Brain pericyte (primary cell): ENCODE measurements around the gene PITPNC1.
"Not testable (repeated sequence)": the region's sequence is repeated elsewhere in the genome, so short reads cannot be mapped to it uniquely, and the experiment has no call there.

Source experiments
- DNase-seq: peaks from one replicate; pipeline ENCODE4 v3.0.0-alpha.2; 2012; ENCODE audit warnings: low read depth, low spot score

The PITPNC1 gene

DNA sequence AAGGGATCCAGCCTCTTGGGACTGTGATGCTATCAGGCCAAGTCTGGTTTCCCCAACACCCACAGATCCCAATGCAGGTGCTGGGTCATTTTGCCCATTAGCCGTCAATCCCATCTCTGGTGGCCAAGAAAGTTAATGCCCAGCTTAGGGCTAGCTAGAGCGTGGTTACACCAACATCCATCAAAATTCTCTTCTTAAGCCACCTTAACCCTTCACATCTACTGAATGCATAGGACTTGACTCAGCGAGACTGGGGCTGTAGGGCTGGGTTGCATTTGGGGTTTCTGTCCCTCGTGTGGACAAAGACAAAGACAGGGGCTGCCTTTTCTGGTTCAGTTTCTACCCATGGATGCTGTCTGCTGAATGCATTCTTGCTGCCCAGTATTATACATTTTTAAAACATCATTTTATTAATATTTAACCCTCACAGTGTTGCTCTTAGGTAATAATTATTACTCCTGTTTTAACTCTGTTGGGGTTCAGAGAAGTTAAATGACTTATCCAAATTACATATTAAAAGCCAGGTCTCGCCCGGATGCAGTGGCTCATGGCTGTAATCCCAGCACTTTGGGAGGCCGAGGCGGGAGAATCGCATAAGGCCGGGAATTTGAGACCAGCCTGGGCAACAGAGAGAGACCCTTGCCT lies 199.5 kb downstream of the PITPNC1 start:
- no peak for DNase-seq

DNA sequence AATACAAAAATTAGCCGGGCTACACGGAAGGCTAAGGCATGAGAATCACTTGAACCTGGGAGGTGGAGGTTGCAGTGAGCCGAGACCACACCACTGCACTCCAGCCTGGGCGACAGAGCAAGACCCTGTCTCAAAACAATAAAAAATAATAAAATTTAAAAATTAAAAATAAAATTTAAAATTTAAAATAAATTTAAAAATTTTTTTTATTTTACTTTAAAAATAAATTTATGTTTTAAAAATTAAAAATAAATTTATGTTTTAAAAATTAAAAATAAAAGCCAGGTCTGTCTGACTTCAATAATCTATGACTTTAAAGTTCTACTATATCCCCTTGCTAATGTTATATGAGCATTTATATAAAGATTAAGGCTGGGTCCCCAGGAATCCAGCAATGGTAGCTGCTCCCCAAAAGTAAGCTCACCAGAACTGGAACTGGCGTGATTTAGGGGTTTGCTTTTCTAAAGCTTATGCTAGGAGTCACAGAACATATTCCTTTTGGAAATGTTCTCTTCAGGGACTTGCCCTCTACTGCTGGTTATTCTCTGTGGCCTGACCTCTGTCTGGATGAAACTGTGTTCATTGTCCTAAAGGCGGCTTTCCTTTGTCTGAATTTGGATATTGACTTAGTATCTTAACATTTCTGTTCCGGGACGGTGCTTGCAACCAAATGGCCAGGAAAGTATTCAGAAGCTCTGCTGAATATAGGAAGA lies 200.5 kb downstream of the PITPNC1 start:
- DNase-seq: no peak

GRCh38 chr17:67578142-67578457 lies 201.0 kb downstream of the PITPNC1 start:
- DNase-seq: no peak

DNA sequence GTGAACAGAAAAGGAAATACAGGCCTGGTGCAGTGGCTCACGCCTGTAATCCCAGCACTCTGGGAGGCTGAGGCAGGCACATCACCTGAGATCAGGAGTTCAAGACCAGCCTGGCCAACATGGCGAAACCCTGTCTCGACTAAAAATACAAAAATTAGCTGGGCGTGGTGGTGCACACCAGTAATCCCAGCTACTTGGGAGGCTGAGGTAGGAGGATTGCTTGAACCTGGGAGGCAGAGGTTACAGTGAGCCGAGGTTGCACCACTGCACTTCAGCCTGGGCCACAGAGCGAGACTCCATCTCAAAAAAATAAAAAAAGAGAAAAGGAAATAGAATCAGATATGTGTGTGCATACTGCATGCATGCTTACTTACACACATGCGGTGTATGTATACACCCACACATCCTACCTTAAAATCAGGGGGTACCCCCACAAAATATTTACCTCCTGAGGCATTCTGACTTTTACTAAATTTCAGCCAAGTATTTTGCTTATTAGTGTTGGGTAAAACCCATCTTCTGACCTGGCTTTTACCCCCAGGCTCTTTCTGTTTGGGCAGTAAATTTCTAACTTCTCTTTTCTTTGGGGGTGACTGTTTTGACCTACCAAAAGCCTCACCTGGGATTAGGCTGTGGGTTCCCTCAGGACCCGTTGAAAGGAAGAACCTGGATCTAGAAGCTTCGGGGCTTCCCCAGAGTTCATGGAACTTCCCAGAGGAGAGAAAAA lies 201.8 kb downstream of the PITPNC1 start:
- not testable (repeated sequence) for DNase-seq

DNA sequence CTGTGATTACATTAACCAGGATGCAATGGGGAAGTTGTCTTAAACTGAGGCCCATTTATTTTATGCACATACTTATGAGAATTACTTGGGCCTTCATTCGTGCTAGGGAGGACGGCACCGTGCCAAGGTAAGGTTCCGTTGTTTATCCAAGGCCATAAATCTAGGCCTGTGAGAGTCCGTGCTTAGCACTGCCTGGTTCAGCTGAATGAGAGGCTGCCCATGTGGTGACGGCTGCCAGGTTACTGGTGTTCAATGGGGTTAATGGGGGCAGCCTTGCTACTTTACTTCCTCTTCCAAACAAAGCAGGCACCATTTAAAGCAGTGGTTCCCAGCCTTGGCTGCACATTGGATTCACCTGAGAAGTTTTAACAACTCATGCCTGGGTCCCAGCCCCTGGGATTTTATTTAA lies 205.6 kb downstream of the PITPNC1 start:
- no peak for DNase-seq

DNA sequence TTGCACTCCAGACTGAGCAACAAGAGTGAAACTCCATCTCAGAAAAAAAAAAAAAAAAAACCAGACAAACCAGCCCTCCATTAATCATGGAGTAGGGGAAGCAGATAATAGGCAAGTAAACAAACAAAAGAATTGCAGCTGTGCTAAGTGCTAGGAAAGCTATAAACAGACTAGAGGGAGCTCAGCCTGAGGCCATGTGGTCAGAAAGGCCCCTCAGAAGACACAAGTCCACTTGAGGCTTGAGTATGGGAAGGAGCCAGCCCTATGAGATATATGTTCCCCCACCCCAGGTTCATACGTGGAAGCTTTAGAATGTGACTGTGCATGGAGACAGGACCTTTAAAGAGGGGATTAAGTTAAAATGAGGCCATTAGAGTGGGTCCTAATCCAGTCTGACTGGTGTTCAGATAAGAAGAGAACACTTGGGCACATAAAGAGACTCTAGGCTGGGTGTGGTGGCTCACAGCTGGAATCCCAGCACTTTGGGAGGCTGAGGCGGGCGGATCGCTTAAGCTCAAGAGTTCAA lies 208.1 kb downstream of the PITPNC1 start:
- DNase-seq: no peak

GRCh38 chr17:67588326-67588725 lies 211.2 kb downstream of the PITPNC1 start:
- no peak for DNase-seq

DNA sequence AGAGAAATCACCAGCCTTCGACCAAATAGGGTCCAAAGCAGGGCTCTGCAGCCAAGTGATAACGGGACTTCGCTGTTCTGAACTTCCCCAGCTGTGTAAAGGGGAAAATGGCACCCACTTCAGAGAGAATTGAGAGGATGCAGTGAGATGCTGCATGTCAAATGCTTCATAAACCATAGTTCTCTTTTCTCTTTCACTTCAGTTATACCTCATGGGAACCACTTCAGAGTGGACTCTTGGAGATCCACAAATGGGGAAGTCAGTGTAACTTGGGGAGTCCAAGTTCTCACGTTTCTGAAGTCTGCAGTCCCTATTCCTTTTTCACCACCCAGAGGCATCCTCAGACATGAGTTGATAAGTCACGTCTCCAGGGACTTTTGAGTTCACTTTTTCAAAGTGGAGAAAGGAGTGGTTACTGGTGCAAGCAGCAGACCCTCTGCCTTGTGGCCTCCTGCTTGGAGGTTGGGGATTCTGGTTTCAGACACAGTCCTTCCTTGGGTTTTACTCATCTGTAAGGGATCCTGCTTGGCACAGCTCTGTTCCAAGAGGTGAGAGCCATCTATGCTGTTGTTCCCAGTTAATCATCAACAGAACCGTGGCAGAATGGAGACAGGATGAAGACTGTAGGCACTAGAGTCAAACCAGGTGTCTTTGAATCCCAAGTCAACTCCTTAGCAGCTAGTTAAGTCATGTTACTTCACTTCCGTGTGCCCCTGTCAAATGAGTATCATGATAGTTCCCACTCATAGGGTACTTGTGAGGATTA lies 217.2 kb downstream of the PITPNC1 start:
- no peak for DNase-seq

GRCh38 chr17:67600408-67600807 lies 223.3 kb downstream of the PITPNC1 start:
- DNase-seq: no peak

DNA sequence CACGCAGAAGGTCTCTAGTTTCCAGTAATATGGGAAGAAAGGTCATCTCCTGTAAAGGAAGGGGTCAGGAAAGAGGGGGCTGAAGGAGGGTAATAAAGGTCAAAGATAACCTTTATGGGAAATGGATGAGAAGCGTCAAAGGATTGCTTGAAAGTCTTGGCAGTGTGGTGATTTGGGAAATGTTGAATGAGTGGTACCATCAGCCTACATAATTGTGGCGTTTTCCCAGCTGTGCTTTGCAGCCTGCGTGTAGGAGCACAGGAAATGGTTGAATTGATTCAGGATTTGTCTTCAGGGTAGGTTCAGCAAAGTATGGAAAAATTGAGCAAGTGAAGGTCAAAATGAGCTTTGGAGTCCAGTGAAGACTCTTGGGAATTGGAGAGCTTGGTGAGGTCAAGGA lies 224.8 kb downstream of the PITPNC1 start:
- DNase-seq: no peak

DNA sequence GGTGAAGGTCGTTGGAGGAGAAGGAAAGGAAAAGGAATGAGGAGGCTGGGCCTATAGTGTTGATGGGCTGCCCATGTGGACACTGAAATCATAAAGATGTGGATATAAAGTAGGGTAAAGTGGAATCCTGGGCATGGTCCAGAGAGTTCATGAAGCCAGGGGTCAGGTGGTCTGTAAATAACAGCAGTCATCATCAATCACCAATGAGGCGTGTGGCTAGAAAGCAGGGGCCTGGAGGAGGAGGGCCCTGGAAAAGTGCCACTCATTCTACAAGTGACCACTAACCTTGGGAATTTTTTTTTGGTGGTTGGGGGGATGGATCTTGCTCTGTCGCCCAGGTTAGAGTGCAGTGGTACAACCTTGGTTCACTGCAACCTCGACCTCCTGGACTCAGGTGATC lies 225.4 kb downstream of the PITPNC1 start:
- DNase-seq: no peak

GRCh38 chr17:67602974-67603373 lies 225.9 kb downstream of the PITPNC1 start:
- no peak for DNase-seq

DNA sequence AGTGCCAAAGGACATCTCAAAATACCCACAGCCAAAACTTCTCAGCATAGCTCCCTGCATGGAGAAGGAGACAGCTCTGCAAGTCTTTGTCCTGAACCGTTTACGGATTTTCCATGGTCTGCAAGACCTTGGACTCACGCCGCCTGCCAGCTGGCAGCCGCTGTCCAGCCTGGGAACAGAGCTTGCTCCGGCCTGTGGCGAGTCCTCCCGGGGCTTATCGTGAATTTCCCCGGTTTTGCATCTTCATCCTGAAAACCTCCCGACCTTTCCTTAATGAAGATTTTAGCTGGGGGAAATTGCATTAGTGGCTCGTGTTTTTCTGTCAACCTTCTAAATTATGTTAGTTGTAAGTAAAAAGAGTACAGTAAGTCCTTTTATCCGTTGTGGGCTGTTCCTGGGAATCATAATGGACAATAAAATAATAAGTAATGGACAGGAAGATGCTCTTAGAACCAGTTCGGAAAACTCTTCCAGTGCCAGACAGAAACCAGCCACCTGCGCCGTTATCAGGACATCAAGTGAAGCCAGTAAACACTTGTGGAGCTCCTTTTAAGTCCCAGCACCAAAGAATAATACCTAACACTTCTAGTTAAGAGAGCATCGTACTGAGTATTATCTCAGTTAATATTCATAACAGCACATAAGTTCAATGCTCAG lies 228.3 kb downstream of the PITPNC1 start:
- DNase-seq: no peak

DNA sequence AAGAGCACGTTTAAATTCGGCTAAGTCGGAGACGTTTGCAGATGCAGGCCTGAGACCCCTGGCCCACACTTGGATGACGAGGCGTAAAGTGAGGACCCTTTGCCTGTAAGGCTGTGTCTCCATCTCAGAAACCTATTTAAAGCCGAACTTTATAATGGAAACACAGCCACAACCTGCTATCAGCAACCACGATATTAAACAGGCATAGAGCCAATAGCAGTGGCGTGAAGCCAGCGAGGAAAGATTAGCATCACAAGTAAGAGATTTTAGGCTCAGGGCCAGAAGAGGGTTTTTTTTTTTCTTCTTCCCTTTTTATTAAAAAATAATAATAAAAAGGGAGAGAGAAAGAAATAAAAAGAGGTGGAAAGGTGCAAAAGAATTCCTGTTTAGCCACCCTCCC lies 229.4 kb downstream of the PITPNC1 start:
- DNase-seq: no peak

GRCh38 chr17:67606896-67607604 lies 230.0 kb downstream of the PITPNC1 start:
- no peak for DNase-seq

DNA sequence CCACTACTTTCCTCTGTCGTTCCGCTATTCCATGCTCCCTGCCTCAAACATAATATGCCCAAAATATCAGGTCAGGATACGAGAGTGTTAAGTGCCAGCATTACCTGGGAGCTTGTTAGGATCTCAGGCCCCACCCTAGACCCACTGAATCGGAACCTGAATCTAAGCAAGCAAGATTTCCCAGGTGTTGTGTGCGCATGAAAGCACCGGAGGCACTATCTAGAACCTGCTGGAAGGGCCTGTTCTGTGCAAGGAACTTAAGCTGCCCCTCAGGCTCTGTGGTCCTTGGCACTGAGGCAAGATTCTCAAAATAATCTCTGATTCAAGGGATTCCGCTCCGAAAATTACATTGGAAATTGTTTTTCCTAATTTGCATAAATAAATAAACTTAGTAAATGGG lies 233.0 kb downstream of the PITPNC1 start:
- no peak for DNase-seq

GRCh38 chr17:67613961-67614360 lies 236.9 kb downstream of the PITPNC1 start:
- no peak for DNase-seq

GRCh38 chr17:67615011-67615561 lies 238.0 kb downstream of the PITPNC1 start:
- DNase-seq: no peak

GRCh38 chr17:67615736-67616135 lies 238.7 kb downstream of the PITPNC1 start:
- no peak for DNase-seq

DNA sequence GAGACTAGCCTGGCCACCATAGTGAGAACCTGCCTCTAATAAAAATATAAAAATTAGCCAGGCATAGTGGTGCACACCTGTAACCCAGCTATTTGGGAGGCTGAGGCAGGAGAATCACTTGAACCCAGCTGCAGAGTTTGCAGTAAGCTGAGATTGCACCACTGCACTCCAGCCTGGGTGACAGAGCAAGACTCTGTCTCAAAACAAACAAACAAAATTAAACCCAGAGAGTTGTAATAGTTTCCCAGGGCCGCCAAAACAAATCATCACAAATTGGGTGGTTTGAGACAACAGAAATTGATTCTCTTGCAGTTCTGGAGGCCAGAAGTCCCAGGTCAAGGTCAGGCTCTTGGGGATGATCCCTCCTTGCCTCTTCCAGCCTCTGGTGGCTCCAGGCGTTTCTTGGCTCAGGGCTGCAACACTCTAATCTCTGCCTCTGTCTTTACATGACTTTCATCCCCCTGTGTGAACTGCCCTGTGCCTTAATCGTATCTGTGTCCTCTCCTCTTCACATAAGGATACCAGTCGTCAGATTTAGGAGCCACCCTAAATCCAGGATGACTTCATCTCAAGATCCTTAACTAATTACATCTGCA lies 240.3 kb downstream of the PITPNC1 start:
- no peak for DNase-seq
